Fibroblast of lung (primary cell): ENCODE measurements around the gene ASIC2. TPM values are rescaled to one million over a fixed set of nuclear protein-coding genes. Genes with fewer than 3 reads are reported as not detected.

Experiments used
- DNase-seq, 2 donors: peaks; one replicate each; pipeline versions ENCODE4 v3.0.0 to v3.0.0-alpha.2; 2010; ENCODE audit warnings: low read depth in 2 of 2
- H2AFZ ChIP-seq: 2 replicates; pipeline ENCODE4 v1.5.1; 2012; ENCODE audit warnings: low read length, control low read depth, inconsistent platforms
- H3K27ac ChIP-seq: 2 replicates; pipeline ENCODE4 v1.5.1; 2011; ENCODE audit warnings: low read length, control low read depth; ENCODE audit not compliant: insufficient read depth
- H3K27me3 ChIP-seq: 2 replicates; pipeline ENCODE4 v1.5.1; 2011; ENCODE audit warnings: mild to moderate bottlenecking, low read length; ENCODE audit not compliant: control insufficient read depth, insufficient read depth
- H3K36me3 ChIP-seq: 2 replicates; pipeline ENCODE4 v1.5.1; 2011; ENCODE audit warnings: low read length; ENCODE audit not compliant: control insufficient read depth, insufficient read depth
- H3K4me1 ChIP-seq: 2 replicates; pipeline ENCODE4 v1.5.1; 2011; ENCODE audit warnings: low read length; ENCODE audit not compliant: control insufficient read depth, insufficient read depth; ENCODE audit errors: extremely low read depth
- H3K4me2 ChIP-seq: 2 replicates; pipeline ENCODE4 v1.5.1; 2011; ENCODE audit warnings: low read length, control low read depth; ENCODE audit not compliant: insufficient read depth; ENCODE audit errors: extremely low read depth
- H3K4me3 ChIP-seq, 4 experiments: fragments of 200-600 bp in 1 of 4; sonication (generic) in 1 of 4; replicated peaks in 1 of 4; 2 replicates each; pipeline ENCODE4 v1.5.1; 2011 to 2016; ENCODE audit warnings: low read length in 4 of 4, low read depth in 3 of 4, mild to moderate bottlenecking in 3 of 4, control low read depth in 2 of 4, inconsistent platforms in 1 of 4, mixed read lengths in 1 of 4; ENCODE audit not compliant: insufficient read depth in 1 of 4; ENCODE audit errors: control extremely low read depth in 1 of 4
- H3K79me2 ChIP-seq: 2 replicates; pipeline ENCODE4 v1.5.1; 2012; ENCODE audit warnings: mild to moderate bottlenecking, low read length, inconsistent platforms; ENCODE audit not compliant: control insufficient read depth, insufficient read depth
- H3K9ac ChIP-seq: 2 replicates; pipeline ENCODE4 v1.5.1; 2011; ENCODE audit warnings: mild to moderate bottlenecking, low read length, control low read depth; ENCODE audit not compliant: insufficient read depth
- H3K9me3 ChIP-seq: 2 replicates; pipeline ENCODE4 v1.5.1; 2012; ENCODE audit warnings: low read depth, low read length; ENCODE audit not compliant: control insufficient read depth, insufficient read depth
- H4K20me1 ChIP-seq: 2 replicates; pipeline ENCODE4 v1.5.1; 2011; ENCODE audit warnings: low read length; ENCODE audit not compliant: control insufficient read depth, insufficient read depth; ENCODE audit errors: extremely low read depth
- EZH2 ChIP-seq: IDR thresholded peaks from 2 replicates; pipeline ENCODE4 v1.5.1; 2012; ENCODE audit warnings: low read length, control low read depth, mild to moderate bottlenecking; ENCODE audit errors: missing control alignments
- polyA plus RNA-seq, 2 donors: library from polyadenylated mRNA; depleted of rRNA in 1 of 2; stranded (reverse) in 1 of 2; unstranded in 1 of 2; fragments of >200 nt; gene quantifications; 2 replicates each; pipeline ENCODE4 v1.2.1, GENCODE V29; 2011 to 2012; ENCODE audit warnings: missing spikeins in 1 of 2
- total RNA-seq: library from RNA; depleted of rRNA; stranded (reverse); fragments of >200 nt; gene quantifications from 2 replicates; pipeline ENCODE4 v1.2.1, GENCODE V29; 2014
- TF ChIP-seq, protein P1 (sequence below), 2 donors: IDR thresholded peaks in 1 of 2; conservative IDR thresholded peaks in 1 of 2; 1 replicate in 1 of 2; 2 replicates in 1 of 2; pipeline ENCODE4 v1.5.1; 2011 to 2012; ENCODE audit warnings: low read length in 2 of 2, control low read depth in 1 of 2, inconsistent platforms in 1 of 2, low read depth in 1 of 2, mild to moderate bottlenecking in 1 of 2

The ASIC2 gene
- total and polyA plus RNA-seq, 2 donors (not counting 1 experiment from before 2014, with no cell fraction given): 0.08 to 0.50 TPM

DNA sequence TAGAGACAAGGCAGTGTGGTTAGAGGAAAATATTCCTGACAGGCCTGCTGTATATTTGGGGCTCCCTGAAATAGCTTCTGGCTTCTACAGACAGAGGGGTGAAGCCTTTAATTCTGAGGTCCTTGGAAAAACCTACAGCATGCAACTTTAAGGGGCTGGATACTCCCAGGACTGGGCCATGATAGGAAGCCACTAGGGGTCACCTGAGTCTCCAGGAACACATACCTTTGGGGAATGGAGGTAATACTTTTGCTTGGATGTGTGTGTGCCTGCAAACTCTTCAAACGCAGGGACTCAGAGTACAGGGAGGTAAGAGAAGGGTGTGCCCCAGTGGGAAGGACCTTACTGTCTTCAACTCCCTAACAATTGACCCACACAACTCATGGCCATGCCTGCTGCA, 4.1 kb downstream of the ASIC2 start:
- Histone ChIP-seq H3K4me2 (no peak overlapping the region), H3K4me1 (peaks cover 3% of the 10 kb centered on the region), H3K9me3 (no peaks in the 10 kb centered on the region), H3K79me2 (no peaks in the 10 kb centered on the region), H2AFZ (no peak overlapping the region), H3K9ac (no peak overlapping the region), H4K20me1 (no peaks in the 10 kb centered on the region), H3K36me3 (no peaks in the 10 kb centered on the region), H3K4me3 (no peak overlapping the region), H3K27ac (no peak overlapping the region), H3K27me3 (peaks cover 9% of the 10 kb centered on the region)
- no peak for DNase-seq
- no peak for TF ChIP-seq EZH2
- TF ChIP-seq, protein P1, sequence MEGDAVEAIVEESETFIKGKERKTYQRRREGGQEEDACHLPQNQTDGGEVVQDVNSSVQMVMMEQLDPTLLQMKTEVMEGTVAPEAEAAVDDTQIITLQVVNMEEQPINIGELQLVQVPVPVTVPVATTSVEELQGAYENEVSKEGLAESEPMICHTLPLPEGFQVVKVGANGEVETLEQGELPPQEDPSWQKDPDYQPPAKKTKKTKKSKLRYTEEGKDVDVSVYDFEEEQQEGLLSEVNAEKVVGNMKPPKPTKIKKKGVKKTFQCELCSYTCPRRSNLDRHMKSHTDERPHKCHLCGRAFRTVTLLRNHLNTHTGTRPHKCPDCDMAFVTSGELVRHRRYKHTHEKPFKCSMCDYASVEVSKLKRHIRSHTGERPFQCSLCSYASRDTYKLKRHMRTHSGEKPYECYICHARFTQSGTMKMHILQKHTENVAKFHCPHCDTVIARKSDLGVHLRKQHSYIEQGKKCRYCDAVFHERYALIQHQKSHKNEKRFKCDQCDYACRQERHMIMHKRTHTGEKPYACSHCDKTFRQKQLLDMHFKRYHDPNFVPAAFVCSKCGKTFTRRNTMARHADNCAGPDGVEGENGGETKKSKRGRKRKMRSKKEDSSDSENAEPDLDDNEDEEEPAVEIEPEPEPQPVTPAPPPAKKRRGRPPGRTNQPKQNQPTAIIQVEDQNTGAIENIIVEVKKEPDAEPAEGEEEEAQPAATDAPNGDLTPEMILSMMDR (conservative IDR thresholded peaks at IDR 0.05 in 1 of 2, IDR thresholded peaks at IDR 0.05 in 1 of 2; ENCODE audit: low read depth in 1 of 2, low read length in 2 of 2): no peak

DNA sequence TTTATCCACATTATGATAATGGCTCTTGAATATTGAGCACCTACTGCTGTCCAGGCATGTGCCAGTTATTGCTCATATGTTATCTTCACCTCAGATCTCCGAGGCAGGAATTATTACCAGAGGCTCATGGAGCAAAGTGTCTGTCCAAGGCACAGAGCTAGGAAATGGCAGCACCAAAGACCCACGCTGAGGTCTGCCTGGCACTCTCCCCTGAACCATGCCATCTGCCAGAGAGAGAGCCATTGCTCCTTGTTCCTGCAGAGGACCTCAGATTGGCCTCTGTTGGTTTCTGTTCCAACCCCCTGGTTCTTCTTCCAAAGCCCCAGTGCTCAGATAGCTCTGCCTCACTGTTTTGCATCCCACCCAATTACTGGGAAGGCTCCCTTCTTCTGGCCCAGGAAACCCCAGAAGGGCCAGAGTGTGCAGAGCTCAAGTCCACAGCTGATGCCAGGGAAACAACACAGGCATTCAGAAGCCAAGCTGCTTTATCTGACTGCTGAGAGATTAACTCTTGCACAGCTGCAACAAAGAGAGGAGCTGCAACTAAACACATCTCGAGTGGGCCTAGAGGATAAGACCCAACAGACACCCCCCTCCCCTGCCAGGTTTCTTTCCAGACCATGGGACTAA, 5.9 kb downstream of the ASIC2 start:
- no peak for DNase-seq
- Histone ChIP-seq H3K36me3 (no peaks in the 10 kb centered on the region), H3K9ac (no peak overlapping the region), H3K79me2 (no peaks in the 10 kb centered on the region), H3K27me3 (peaks cover 2% of the 10 kb centered on the region), H3K27ac (no peak overlapping the region), H4K20me1 (no peaks in the 10 kb centered on the region), H3K4me3 (no peak overlapping the region), H2AFZ (no peak overlapping the region), H3K4me2 (no peak overlapping the region), H3K4me1 (peaks cover 3% of the 10 kb centered on the region), H3K9me3 (no peaks in the 10 kb centered on the region)
- no peak for TF ChIP-seq EZH2
- TF ChIP-seq, protein P1 (conservative IDR thresholded peaks at IDR 0.05 in 1 of 2, IDR thresholded peaks at IDR 0.05 in 1 of 2; ENCODE audit: low read depth in 1 of 2, low read length in 2 of 2): no peak

DNA sequence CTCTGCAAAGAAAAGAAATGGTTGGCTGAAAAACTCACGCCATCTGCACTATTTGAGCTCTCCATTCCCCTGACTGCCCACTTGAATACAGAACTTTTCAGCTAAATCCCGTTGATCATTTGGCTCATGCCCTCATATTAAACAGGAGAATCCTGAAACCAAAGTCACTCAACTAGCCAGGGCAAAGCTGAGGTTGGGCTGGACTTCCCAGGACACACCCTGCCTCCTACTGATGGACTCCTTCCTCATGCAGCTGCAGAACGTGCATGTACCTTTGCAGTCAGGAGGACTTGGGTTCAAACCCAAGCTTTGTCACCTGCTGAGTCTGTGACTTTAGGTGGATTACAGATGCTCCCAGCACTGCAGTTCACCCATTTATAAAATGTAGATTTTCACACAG, 7.7 kb downstream of the ASIC2 start:
- Histone ChIP-seq H3K79me2 (no peaks in the 10 kb centered on the region), H3K27ac (no peak overlapping the region), H2AFZ (no peak overlapping the region), H3K36me3 (no peaks in the 10 kb centered on the region), H3K4me1 (peaks cover 3% of the 10 kb centered on the region), H3K4me2 (no peak overlapping the region), H3K9ac (no peak overlapping the region), H3K27me3 (peaks cover 2% of the 10 kb centered on the region), H4K20me1 (no peaks in the 10 kb centered on the region), H3K4me3 (no peak overlapping the region), H3K9me3 (no peaks in the 10 kb centered on the region)
- TF ChIP-seq, protein P1 (conservative IDR thresholded peaks at IDR 0.05 in 1 of 2, IDR thresholded peaks at IDR 0.05 in 1 of 2; ENCODE audit: low read depth in 1 of 2, low read length in 2 of 2): no peak
- no peak for TF ChIP-seq EZH2
- no peak for DNase-seq
